HG03060 (cell line): ENCODE data around the gene NEK10.
"Not testable (repeated sequence)": the region's sequence is repeated elsewhere in the genome, so short reads cannot be mapped to it uniquely, and the experiment has no call there.

Experiments used
- ATAC-seq: cut with Tn5 transposase; IDR thresholded peaks from one replicate; pipeline ENCODE4 v1.9.1; 2021; ENCODE audit warnings: low read depth, moderate number of reproducible peaks; ENCODE audit not compliant: unreplicated experiment

NEK10 gene

GRCh38 chr3:27319847-27320526 lies 49.2 kb downstream of the NEK10 start:
- ATAC-seq: no peak

DNA sequence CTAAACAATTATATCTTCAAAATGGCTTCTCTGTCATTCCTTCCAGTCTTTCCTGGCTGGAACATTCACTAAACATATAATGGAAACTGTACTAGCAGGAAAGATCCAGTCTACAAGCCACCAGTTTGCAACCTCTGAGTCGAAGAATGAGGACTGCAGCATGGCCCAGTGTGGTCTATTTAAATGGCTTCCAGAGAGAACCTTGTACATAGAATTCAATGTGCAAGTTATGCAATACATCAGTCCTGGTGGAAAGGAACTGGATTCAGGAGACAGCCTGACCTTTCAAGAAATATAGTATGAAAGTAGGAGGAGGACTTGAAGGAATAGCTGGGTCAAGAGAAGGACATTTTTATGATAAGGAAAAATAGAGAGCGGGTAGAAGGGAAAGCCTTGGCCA lies 49.9 kb downstream of the NEK10 start:
- no peak for ATAC-seq

DNA sequence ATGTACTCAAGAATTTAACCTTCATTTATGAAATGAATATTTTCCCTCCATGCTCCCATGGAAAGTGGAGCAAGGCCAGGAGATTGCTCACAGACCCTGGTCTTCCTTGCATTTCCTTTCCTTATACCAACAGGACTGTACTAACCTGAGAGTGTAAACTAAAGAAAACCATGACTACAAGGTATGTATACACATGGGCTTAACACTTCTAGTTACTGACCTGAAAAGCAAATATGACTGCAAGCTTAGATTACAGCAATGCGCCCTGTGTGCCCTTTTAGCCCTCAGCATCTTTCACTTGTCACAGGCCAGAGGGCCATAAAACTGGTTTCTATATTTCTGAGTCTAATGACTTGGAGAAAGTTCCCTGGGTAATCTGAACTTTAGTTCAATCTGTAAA lies 52.1 kb downstream of the NEK10 start:
- no peak for ATAC-seq

GRCh38 chr3:27315003-27315402 lies 54.2 kb downstream of the NEK10 start:
- ATAC-seq: no peak

- no peak for ATAC-seq
Observed at GRCh38 chr3:27312044-27312668, 57.0 kb downstream of the NEK10 start.

- ATAC-seq: no peak
Observed at GRCh38 chr3:27311400-27311799, 57.8 kb downstream of the NEK10 start.

GRCh38 chr3:27310688-27311087 lies 58.5 kb downstream of the NEK10 start:
- no peak for ATAC-seq

DNA sequence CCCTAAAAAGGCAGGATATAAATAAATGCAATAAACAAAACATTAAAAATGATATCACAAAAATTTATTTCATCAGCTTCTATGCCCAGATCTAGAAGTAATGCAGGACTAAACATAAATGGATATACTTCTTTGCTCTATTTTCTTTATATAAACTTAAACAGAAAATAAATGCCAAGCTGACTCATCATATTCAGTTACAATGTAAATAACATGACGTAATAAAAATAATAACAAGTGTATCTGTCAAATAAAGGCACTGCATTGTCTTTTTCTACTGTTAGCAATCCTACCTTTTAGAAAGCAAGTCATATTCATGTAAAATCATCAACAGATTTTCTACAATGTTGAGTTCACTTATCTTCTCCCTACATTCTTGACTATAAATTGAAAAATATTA lies 61.6 kb downstream of the NEK10 start:
- ATAC-seq: no peak

- no peak for ATAC-seq
Observed at GRCh38 chr3:27302891-27303290, 66.3 kb downstream of the NEK10 start.

DNA sequence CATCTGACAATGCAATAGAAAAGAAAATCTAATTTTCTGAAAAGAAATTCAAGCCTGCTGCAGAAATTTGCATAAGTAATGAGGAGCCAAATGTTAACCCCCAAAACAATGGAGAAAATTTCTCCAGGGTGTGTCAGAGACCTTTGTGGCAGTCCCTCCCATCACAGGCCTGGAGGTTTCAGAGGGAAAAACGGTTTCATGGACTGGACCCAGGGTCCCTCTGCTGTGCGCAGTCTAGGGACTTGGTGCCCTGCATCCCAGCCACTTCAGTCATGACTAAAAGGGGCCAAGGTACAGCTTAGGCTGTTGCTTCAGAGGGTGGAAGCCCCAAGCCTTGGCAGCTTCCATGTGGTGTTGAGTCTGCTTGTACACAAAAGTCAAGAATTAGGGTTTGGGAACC lies 70.2 kb downstream of the NEK10 start:
- ATAC-seq: not testable (repeated sequence)

GRCh38 chr3:27293939-27294338 lies 75.2 kb downstream of the NEK10 start:
- no peak for ATAC-seq

DNA sequence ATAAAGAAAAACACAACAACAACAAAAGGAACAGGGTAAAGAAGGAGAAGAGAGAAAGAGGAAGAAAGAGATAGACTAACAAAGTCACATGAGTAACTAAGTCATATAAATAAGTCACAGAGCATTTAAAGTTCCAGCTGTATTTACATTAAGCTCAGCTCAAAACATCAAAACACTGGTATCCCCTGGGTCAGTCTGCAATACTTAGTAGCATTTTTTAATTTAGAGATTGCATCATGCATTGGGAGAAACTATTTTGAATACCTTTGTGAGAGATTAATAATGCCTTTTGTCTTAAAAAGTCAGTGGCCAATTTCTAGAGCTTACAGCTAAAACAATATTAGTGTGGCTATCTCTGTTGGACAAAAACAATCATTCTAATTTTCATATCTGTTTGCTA lies 78.4 kb downstream of the NEK10 start:
- ATAC-seq: no peak

GRCh38 chr3:27289769-27290413 lies 79.3 kb downstream of the NEK10 start:
- no peak for ATAC-seq

DNA sequence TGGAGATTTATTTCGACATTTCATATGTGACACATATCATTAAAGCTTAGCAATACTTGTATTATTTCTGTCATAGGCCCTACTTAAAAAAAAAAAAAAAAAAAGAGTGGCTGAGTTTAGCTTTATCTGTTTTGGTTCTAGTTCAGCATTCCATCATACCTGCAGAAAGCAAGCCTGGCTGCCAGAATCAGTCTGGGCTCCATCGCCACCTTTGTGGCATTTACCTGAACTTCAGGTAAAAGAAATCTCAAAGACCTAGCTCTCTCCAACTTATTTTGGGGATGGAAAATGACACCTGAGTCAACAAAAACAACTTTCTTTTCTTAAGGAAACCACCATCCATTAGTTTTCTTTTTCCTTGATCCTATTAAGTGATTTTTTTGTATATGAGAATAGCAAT lies 82.1 kb downstream of the NEK10 start:
- ATAC-seq: no peak

DNA sequence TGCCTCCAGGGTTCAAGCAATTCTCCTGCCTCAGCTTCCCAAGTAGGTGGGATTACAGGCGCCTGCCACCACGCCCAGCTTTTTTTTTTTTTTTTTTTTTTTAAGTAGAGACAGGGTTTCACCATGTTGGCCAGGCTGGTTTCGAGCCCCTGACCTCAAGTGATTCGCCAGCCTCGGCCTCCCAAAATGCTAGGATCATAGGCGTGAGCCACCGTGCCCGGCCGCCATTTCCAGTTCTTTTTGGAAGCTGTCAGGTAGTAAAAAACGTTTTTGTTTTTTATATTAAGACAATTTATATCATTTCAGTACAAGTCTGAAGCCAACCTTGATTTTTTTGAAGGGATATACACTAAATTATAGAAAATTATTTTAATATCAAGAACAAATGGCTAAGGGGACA lies 82.7 kb downstream of the NEK10 start:
- ATAC-seq: not testable (repeated sequence)

DNA sequence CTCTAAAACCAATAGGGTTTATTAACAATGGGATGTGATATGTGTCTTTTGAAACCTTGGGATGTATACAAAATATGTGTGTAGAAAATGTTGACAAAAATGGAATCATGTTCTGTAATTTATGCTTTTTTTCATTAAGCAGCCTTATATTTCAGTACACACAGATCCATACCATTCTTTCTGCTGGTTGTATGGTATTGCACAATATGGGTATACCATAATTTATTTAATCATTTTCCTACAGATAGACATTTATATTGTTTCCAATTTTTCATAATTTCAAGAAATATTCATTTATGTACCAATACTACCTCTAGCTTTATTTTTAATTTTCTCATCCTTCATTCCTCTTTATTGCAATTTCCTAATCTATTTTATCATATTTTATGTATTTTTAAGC lies 83.5 kb downstream of the NEK10 start:
- ATAC-seq: no peak

GRCh38 chr3:27281671-27282150 lies 87.5 kb downstream of the NEK10 start:
- no peak for ATAC-seq

DNA sequence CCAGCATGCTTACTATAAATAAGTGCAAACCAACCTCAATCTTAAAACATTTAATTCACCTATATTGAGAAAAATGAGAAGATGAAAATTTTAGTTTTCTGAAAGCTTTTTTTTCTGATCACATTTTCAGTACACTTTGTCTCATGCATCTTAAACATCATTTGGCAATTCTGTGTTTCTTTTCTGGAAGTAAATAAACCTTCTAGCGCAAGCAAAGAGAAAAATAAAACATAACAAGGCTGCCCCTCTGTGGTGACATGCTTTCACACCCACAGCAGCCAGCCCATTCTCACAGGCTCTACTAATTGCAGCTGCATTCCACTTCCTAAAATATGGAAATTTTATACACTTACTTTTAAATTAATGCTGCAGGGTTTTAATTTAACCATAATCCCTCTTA lies 90.1 kb downstream of the NEK10 start:
- ATAC-seq: no peak

- no peak for ATAC-seq
Observed at GRCh38 chr3:27278383-27279055, 90.7 kb downstream of the NEK10 start.

DNA sequence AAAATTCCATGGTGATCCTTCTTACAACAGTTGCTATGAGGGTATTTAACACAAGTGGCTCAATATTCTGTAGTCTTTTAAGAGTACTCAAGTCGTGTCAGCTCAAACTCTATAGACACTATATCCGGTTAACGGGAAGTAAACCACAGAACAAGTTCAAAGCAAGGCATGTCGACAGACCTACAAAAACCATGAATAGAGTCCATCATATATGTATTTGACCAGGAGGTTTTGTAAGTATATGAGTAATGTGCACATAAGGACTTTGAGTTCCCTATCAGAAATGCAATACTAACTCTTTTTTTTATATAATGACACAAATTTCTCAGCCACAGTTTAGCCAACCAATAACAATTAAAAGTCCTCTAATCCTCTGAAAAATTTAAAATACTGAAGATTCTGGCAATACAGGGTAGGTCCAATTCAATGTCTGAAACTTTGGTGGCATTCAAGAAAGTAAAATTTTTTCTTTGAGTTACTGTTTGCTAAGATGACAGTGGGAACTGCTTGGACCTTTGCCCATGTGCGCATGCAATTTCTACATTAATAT lies 93.7 kb downstream of the NEK10 start:
- no peak for ATAC-seq

DNA sequence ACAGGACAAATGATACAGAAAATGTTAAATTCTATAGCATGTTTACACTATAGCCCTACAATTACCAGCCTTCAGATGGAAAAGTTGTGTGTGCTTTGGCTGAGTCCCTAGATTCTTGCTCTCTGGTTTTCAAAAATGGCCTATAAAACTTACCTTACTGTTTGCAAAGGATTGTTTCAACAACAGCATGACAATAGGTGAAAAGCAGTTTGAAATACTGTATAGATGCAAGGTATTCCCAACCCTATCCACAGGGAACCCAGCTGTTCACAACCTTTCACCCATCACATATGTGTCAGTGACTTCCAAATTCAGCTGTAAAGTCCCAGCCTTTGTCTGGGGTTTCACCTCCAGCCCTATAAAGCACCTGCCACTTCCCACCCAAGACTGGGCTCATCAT lies 97.3 kb downstream of the NEK10 start:
- ATAC-seq: no peak
